Stimulated activated CD4-positive, alpha-beta T cell treated with anti-CD3 and anti-CD28 coated beads, TNF-alpha, amount 100 ng/mL, for 1 hour (primary cell): ENCODE data around the gene ADAMTS20.

Experiments
- DNase-seq, 3 donors: peaks; one replicate each; pipeline ENCODE4 v3.0.0-alpha.2; 2020; ENCODE audit warnings: low read depth in 3 of 3, low spot score in 1 of 3

ADAMTS20 gene

DNA sequence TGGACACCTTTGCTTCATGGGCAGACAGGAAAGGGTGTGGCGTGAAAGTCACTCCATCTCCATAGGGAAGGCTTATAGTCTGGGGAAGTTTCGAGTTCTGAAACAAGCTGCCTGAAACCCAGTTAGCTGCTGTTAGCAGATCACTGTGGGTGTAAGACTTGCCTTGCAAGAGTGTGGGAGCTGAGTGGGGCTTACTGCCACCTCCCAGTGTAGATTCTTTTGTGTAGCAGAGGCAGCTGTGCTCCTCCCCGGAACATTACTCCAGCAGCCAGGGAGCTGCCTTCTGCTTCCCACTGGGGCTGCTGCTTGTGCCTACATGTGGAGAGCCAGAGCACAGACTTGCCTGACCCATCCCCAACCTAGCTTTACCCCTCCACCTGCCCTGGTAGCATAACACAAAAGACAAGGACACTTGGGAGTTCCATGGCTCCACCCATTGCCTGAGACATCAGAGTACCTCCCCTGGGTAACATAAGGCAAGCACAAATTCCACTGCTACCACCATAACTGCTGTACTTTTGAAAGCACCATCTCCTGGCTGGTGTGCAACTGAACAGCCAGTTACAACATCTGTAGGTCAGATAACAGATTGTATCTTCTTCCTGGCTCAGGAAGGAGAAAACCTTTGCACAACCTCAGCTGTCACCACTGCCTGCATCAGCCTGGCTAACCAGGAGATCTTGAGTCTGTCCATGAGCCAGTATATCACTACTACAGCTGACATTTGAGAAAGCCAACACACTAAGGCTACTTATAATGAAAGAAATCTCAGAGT is 69.5 kb downstream of the ADAMTS20 start:
- DNase-seq, result no peak

DNA sequence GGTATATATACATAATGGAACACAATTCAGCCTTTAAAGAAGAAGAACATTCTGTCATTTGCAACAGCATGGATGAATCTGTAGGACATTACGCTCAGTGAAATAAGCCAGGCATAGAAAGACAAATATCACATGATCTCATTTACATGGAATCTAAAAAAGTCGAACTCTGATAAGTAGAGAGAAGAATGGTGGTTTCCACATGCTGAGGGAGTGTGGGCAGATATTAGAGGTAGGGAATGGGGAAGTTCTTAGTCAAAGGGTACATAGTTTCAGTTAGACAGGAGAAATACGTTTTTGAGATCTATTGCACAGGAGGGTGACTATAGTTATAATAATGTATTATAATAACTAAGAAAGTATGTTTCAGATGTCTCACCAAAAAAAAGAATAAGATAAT is 71.4 kb downstream of the ADAMTS20 start:
- no peak for DNase-seq

DNA sequence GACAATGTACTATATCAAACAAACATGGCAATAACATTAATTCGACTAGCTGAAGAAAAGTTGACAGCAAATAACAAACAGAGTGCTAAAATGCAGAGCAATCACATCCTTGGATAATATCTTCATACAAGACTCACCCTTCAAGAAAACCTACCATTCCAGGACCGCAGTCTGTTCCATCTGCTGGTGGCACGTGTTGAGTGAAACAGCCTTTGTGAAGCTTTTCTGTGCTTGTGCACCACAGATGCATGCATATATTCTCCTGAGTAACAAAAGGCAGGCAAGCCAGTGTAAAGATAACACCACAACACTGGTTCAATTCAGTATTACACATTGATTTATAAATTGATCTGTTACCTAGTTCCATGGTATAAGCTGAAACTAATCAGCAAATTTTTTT is 89.3 kb downstream of the ADAMTS20 start:
- no peak for DNase-seq

DNA sequence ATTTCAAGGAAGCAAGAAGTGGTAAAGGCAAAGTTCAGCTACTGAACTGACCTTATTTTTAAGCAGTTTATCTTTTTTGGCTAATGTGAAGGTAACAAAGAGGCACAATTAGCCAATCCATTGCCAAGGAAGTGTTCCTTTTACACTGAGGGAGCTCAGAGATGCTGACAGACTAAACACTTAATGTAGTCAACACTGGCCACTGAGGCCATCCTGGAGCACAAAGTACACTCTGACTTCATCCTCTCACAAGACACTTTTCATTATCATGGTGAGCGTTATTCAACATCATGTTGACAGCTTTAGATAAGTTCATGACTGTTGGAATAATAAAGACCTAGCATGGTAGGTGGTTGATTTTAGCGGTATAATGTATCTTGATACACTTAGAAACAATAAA is 89.9 kb downstream of the ADAMTS20 start:
- DNase-seq, result no peak

DNA sequence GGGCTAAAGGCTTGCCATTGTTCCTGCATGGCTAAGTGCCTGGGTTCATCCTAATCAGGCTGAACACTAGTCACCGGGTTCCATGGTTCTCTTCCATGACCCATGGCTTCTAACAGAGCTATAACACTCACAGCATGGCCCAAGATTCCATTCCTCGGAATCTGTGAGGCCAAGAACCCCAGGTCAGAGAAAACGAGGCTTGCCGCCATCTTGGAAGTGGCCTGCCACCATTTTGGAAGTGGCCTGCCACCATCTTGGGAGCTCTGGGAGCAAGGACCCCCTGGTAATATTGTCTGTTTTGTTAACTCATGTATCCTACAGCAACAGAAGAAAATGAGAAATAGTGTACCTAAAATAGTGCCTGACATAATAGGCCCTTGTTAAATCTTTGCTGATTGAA is 92.7 kb downstream of the ADAMTS20 start:
- DNase-seq, result no peak

DNA sequence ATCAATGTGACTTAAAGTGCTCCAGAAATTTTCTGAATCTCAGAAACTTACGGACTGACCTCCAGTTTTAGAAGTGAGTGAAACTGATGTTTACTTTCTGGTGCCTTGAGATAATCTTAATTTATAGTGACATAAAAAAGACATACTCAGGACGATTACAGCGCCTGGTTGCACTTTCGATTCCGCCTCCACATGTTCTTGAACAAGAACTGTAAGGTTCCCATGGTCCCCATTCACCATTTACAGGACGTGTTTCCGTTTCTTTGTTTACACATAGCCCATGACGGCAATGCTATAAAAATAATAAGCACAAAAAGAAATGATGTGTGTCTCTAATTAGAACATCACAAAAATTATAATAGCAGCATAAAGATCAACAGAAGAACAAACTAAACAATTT is 98.2 kb downstream of the ADAMTS20 start:
- DNase-seq, result no peak

DNA sequence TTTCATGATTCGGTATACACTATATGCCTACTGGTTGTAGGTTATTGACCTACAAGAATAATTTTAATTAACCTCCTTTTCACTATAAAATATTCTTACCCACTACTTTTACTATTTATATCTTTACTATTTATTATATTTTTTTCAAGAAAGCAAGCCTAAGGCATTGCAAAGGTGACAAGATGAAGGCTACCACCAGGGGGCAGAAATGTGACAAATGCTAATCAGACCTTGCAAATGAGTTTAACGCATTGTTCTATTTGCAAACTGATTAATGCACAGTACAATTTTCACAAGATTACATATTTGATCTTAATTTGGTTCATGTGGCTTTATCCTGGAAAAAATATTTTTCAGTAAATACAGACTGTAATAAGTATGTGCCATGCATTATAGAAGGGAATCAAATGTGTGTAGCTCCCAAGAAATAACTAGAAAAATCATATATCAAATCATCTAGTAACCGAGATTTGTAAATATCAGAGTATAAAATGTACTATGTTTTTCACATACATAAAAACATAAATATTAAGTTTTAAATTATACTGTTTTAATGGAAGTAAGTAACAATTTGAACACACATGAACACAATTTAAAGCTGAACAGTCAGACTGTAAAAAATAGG is 107.0 kb downstream of the ADAMTS20 start:
- peak in 1 of 3 donors; percentile 31 for DNase-seq

DNA sequence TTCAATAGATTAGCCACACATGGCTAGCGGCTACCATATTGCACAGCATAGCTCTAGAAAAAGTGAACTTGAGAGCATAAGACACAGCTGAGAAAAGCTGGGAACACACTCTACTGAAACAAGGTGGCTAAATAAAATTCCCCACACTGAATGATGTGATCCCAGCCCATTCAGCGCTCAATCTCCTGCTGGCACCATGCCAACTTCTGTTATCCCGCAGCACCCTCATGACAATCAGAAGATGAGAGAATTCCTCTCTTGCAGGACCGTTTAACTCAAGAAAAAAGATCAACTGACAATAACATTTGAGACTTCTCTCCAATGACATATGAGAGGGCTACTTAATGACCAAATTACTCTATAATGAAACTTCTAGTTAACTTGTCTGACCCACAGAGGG is 115.4 kb downstream of the ADAMTS20 start:
- no peak for DNase-seq

DNA sequence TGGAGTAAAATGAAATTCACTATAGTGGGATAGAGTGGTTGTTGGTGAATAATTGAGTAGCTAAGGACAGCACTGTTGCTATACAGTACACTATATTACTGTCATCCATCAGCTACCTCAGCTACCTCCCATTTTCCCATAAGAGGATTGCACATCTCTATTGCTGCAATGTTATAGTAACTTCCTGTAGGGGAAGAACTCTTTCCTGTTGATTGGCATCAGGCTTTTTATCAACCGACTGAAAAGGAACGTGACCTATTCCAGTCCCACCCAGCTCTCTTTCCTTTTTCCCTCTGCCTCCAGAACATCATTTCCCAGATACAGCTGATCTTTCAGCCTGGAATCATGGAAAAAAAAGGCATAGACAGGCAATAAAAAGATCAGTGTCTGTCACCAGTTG is 117.4 kb downstream of the ADAMTS20 start:
- no peak for DNase-seq

DNA sequence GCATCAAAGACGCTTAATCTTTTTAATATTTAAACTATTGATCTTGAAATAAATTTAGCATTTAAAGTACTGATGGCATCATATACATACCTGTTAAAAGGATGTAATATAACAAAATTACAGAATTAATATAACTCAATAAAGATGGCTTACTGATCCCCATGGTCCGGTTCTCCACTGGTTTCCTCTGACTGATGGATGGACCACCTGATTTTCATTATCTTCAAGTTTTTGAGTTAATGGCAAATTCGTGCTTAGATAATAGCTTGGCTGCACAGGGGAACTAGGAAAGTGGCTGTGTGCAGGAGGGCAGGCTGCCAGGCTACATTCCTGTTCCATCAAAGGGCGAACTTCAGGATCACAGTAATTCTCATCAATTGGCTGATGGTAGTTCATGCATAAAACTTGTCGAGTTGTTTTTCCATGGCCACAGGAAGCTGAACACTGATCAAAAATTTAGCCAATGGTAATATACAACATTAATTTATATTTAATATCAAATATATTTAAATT is 123.9 kb downstream of the ADAMTS20 start:
- DNase-seq, result no peak

DNA sequence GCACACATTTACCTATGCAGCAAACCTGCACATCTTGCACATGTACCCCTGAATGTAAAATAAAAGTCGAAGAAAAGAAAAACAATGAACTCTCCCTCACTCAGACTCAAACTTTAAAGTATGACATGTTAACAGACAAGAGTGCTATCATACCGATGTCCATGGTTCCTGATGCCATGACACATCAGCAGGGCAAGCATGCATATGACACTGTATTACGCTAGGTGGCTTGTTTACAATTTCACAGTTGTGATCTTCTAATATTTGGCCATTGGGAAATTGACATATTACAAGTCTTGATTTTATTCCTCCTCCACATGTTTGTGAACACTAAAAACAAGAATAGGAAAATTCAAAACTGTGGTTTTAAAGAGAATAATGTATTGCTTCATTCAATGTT is 126.6 kb downstream of the ADAMTS20 start:
- no peak for DNase-seq

DNA sequence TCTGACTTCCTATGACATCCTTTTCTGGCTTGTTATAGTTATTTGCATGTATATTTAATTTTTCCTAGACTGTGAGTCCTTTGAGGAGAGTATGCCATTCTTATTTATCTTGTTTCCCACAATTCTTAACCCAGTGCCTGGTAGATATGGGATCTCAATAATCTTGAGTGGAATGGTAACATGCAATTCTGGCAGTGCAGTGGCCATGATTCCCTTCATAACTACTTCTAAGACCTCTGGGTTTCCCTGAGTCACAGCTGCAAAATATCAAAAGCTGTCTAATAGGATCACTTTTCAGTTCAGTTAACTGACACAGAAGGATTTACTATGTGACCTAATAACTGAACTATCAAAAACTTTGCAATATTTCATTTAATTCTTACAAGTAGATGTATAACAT is 135.0 kb downstream of the ADAMTS20 start:
- no peak for DNase-seq

DNA sequence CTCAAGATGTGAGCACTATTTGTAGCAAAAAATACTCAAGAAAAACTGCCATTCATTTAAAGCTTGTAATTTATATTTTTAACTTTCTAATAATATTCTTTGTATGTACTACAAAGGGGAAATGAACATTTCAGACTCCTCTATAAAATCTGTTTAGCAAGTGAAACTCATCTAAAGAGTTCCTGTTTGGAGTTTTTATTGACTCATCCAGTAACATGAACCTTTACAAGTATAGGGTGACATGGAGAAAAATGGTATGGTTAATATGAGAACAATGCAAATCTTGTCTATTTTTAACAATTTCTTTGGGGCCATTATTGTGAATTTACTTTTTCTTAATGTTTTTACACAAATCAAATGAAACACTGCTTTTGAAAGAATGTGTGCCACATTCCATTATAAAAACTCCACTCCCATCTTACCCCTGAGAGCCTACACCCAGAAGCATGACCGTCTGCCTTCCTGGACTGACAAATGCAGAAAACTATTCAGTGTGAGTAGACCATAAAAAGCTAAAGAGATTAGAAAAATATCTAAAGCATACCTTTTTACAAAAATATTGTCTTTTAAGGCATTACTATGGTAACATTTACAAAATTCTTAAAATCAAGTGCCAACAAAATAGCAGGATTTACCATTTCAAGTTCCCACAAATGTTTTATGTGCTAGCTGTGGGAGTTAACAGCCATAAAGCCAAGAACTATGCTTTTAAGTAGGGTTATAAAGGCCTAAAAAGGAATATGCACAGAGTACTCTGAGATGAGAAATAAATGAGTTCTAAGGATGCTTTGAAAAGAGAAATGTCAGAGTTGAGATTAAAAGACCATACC is 144.0 kb downstream of the ADAMTS20 start:
- DNase-seq, result no peak

DNA sequence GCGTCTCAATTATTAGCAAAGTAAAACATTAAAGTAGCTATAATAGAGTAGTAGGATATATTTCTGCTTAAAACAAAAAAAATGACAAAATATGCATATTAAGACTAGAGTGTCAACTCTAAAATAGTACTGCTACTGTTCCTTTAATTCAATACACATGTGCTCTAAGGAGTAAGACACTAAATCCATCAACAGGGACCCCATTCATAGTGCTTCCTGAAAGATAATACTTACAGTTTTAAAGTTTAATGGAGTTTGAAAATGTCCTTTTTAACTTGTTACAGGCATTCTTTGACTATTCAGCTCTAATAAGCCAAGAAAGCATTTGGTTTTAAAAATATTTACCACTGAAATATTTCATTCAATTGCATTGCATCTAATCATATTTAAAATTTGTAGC is 145.2 kb downstream of the ADAMTS20 start:
- no peak for DNase-seq

DNA sequence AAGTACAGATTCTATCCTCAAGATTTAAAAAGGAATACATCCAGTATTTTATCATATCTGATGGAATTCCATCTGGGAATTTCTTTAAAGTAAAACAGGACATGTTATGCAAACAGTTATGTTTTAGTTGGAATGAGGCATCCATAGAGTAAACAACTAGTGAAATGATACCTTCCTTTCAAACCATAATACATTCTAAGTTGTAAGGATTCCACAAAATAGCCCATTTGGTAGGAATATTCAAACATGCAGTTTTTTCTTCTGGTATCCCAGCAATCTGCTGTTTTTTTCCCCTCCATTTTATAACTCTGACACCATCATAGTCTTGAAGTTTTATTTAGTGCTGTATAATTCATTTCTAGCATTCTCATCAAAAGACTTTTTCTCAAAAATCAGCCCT is 149.6 kb downstream of the ADAMTS20 start:
- no peak for DNase-seq

DNA sequence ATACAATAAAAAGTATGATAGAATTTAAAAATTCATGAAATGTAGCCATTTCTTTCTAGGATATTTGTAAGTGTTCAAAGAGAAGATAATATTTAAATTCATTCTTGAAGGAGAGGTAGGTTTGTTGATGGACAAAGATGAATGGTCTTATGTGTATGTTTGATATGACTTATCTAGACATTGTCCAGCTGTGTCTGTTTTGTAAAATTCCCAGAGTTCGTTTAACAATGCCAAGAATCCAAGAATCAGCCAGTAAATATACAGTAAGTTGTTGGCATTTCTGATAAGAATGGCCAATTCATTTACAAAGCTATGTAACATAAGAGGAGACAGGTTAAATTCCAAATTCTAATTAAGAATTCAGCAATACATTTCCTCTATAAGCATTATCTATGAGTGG is 150.9 kb downstream of the ADAMTS20 start:
- DNase-seq, result no peak

DNA sequence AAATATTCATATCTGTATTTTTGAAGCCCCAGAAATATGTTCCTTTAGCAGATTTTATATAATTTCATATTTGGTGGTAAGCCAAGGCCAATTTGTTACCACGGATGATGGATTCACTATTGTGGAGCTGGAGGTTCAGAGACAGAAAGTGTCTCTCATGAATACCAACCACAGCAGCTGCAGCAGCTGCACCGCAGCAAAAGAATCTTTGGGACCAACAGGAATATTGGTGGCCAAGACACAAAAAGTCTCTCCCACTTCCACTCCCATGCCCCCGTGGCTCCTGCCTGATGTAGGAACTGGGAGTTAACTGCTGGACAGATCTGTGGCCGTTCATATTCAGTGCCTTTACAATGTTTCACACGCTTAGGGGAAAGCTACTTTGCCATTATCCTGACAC is 155.3 kb downstream of the ADAMTS20 start:
- DNase-seq, result no peak

DNA sequence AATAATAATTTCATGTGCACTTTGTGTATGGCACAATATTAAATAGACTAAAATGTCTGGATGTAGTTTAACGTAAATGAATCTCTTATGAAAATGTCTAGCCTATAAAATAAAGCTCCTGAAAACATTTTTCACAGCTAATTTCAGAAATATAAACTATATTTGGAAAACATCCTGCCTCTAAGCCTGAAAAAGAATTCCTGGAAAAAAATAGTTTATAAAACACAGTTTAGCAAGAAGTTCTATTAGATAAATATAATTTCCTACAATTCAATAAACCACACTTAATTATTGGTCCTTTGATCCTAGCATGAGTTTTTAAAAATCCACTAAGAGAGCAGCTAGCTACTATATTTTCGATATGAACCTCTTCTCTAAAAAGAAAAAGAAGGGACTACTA is 159.9 kb downstream of the ADAMTS20 start:
- DNase-seq, result no peak

DNA sequence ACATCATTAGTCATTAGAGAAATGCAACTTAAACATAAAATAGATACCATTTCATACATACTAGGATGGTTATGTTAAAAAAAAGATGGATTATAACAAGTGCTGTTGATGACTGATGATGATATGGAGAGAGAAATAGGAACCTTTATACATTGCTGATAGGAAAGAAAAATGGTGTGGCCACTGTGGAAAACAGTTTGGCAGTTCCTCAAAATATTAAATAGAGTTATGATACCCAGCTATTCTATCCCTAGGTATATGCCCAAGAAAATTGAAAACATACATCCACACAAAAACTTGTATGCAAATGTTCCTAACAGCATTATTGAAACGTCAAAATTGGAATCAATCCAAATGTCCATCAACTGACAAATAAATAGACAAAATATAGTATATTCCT is 170.1 kb downstream of the ADAMTS20 start:
- no peak for DNase-seq

DNA sequence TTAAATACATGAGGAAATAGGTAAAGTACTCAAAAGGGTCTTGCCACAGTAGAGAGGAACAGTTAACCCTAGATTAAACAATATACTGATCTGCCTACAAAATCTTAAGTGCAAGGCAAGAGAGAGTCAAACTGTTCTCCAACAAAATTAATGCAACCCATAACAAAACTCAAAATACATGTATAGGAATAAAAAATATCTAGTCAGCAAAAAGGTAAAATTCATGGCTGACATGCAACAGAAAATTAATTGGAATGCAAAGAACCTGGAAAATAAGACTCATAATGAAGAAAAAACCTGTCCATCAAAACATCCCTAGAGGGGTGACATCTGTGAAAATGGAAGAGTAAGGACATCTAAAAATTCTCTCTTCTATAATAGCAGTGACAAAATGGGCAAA is 173.6 kb downstream of the ADAMTS20 start:
- DNase-seq, result no peak

DNA sequence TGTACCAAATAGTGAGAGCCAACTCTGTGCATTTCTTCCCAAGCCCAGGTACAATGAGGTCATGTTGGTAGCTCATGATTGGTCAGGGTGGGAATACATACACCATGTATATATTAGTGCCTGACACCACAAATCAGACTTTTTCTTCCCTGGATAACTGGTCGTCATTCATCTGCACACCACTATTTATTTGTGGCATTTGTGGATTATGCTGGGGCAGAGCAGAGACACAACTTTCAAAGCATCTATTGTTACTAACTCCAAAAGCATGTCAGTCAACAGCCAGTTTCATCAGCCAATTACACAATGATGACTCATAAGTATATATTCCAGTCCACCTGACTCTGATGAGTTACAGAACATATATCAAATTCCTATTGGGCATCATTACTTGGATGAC is 181.7 kb downstream of the ADAMTS20 start:
- DNase-seq, result no peak
